ENCODE measurements around the gene RESP18. TPM values are rescaled to one million over a fixed set of nuclear protein-coding genes. Genes with fewer than 3 reads are reported as not detected.

Gene RESP18
- total RNA-seq, 1 experiment from 2014 or later = not detected

GRCh38 chr2:219299372-219299760, 33.2 kb downstream of the RESP18 start:
- no peaks in the 10 kb centered on the region for H4K20me1 ChIP-seq (ENCODE audit: insufficient read depth)
- ChIA-PET CTCF (interaction anchor here (0.9 to 1.5 kb wide), 4 partner anchors 9 to 231 kb away, joined by 3 read pairs; partner anchors contain the start of gene DNPEP), RAD21 (ENCODE audit: low non-redundant PET in 1 of 2, low total read pairs in 2 of 2, uncharacterized antibody in 2 of 2, unreplicated experiment in 2 of 2) (no interaction called here), POLR2A (no interaction called here)
- H3K36me3 ChIP-seq (ENCODE audit: control insufficient read depth in 1 of 2, insufficient read depth in 2 of 2, low read length in 2 of 2) = no peaks in the 10 kb centered on the region
- no peaks in the 10 kb centered on the region for H3K9me2 ChIP-seq (ENCODE audit: insufficient read depth)
- no peak overlapping the region; the same call in 1 of the 2 replicates for H3K27ac ChIP-seq (ENCODE audit: low read depth, low read length)
- H3K9ac ChIP-seq (ENCODE audit: low read length) = no peak overlapping the region
- no peak for DNase-seq (ENCODE audit: low read depth, low spot score)
- ATAC-seq = no peak
- H2AFZ ChIP-seq (ENCODE audit: low read depth, low read length, poor library complexity, severe bottlenecking) = no peak overlapping the region
- TF ChIP-seq JUND (IDR thresholded peaks at IDR 0.05) = no peak
- TF ChIP-seq EGR1 (IDR thresholded peaks at IDR 0.05; ENCODE audit: low read depth) = no peak
- no peak for TF ChIP-seq SP1 (IDR thresholded peaks at IDR 0.05; ENCODE audit: low read depth)
- no peak for TF ChIP-seq ZNF274 (IDR thresholded peaks at IDR 0.05; ENCODE audit: low read depth, low read length)
- no peak for TF ChIP-seq ZBTB33 (IDR thresholded peaks at IDR 0.05; ENCODE audit: extremely low read depth, insufficient replicate concordance, low read length)
- TF ChIP-seq ZFX (IDR thresholded peaks at IDR 0.05) = no peak
- no peak for TF ChIP-seq POLR2A (IDR thresholded peaks at IDR 0.05; ENCODE audit: borderline replicate concordance, extremely low read depth, insufficient read depth, insufficient read length)
- no peak for TF ChIP-seq CEBPB (IDR thresholded peaks at IDR 0.05; ENCODE audit: low read depth)
- TF ChIP-seq TCF7L2 (IDR thresholded peaks at IDR 0.05; ENCODE audit: borderline replicate concordance, extremely low read depth, insufficient read depth, insufficient read length) = no peak
- no peak for TF ChIP-seq ELF1 (IDR thresholded peaks at IDR 0.05; ENCODE audit: borderline replicate concordance, low read depth)
- TF ChIP-seq CBX3 (IDR thresholded peaks at IDR 0.05; ENCODE audit: low read depth) = no peak
- H3K4me3 ChIP-seq (replicated peaks in 1 of 2; ENCODE audit: low read depth in 1 of 2, low read length in 2 of 2) = no peak overlapping the region
- H3K4me2 ChIP-seq (ENCODE audit: low read length) = peak overlapping the region; percentile 61; the same call in 1 of the 2 replicates
- H3K79me2 ChIP-seq (ENCODE audit: insufficient read depth, low read length) = no peaks in the 10 kb centered on the region
- peaks cover 41% of the 10 kb centered on the region for H3K27me3 ChIP-seq (ENCODE audit: insufficient read depth, low read length)
- no peaks in the 10 kb centered on the region for H3K9me3 ChIP-seq (ENCODE audit: control insufficient read depth in 1 of 2, insufficient read depth in 1 of 2, low read depth in 1 of 2, low read length in 2 of 2)
- intact Hi-C loops (cut with micrococcal nuclease) = loop anchor here (5.0 kb wide), 2 partner anchors 72 to 242 kb away; partner anchors contain the start of genes ANKZF1 and ATG9A
- no TSS peak for BruUV-seq (replicated peaks)
- peaks cover 3 to 15% of the 10 kb centered on the region in 2 experiments; a peak in 3 of 4 replicates for H3K4me1 ChIP-seq (ENCODE audit: control insufficient read depth in 1 of 2, insufficient read depth in 2 of 2, low read length in 2 of 2)
